ENCODE measurements around the gene TCF19. TPM values are rescaled to one million over a fixed set of nuclear protein-coding genes. Genes with fewer than 3 reads are reported as not detected.

Gene TCF19
- total and polyA plus RNA-seq, 7 experiments from 2014 or later = 4.3 to 78.9 (median 9.4) TPM

- intact Hi-C loops (cut with micrococcal nuclease) = loop anchor here in 1 of 2 donors (10.0 kb wide), 1 partner anchor 1999 kb away; the partner anchor contains the start of genes HSD17B8, RING1, RXRB and SLC39A7
- Histone ChIP-seq H3K27me3 (ENCODE audit: control insufficient read depth in 2 of 2, insufficient read depth in 2 of 2, low read length in 2 of 2) (no peaks in the 10 kb centered on the region), H3K27ac (ENCODE audit: low read depth, low read length) (no peak overlapping the region), H3K9me3 (ENCODE audit: control insufficient read depth in 2 of 3, low read length in 3 of 3) (no peaks in the 10 kb centered on the region), H3K36me3 (ENCODE audit: control insufficient read depth in 2 of 3, insufficient read depth in 3 of 3, low read length in 3 of 3) (peaks cover 0 to 4% (median 0%) of the 10 kb centered on the region in 3 experiments), H3K4me1 (ENCODE audit: control insufficient read depth in 2 of 2, insufficient read depth in 2 of 2, low read length in 2 of 2) (peaks cover 13 to 26% of the 10 kb centered on the region in 2 donors), H3K4me3 (ENCODE audit: low read length) (no peak overlapping the region)
- Mint-ChIP-seq H3K27ac (peak overlapping the region; percentile 22 to 93 (median 82)), H3K4me3 (peak overlapping the region; percentile 22 to 86 (median 53)), H3K9me3 (peaks cover 0 to 3% (median 0%) of the 10 kb centered on the region in 11 donors), H3K36me3 (peaks cover 5 to 15% (median 5%) of the 10 kb centered on the region in 5 donors), H3K27me3 (no peaks in the 10 kb centered on the region), H3K4me1 (peaks cover 37 to 53% (median 44%) of the 10 kb centered on the region in 7 donors)
- ATAC-seq (no peak), DNase-seq (no peak)
- CTCF ChIA-PET = no interaction called here
- POLR2A ChIA-PET = interaction anchor here (4.5 to 6.8 kb wide), 2 partner anchors 7 to 161 kb away, joined by 28 to 35 read pairs; no protein-coding TSS in a partner anchor
Observed at GRCh38 chr6:31205638-31206037, 47.2 kb downstream of the TCF19 start.

GRCh38 chr6:31208506-31208905 is 50.1 kb downstream of the TCF19 start:
- H3K36me3 ChIP-seq (ENCODE audit: control insufficient read depth in 2 of 3, insufficient read depth in 3 of 3, low read length in 3 of 3) = no peaks in the 10 kb centered on the region
- CTCF ChIA-PET = interaction anchor here (2.1 kb wide), 1 partner anchor 158 kb away, joined by 5 read pairs; no protein-coding TSS in a partner anchor
- DNase-seq (no peak), ATAC-seq (no peak)
- peak overlapping the region in 4 of 9 donors; percentile 7 to 77 (median 68) for H3K27ac Mint-ChIP-seq
- H3K4me3 Mint-ChIP-seq = no peak overlapping the region
- no peak overlapping the region for H3K4me3 ChIP-seq (ENCODE audit: low read length)
- POLR2A ChIA-PET = interaction anchor here (1.2 to 4.5 kb wide), 2 partner anchors 10 to 16 kb away, joined by 3 to 28 read pairs; no protein-coding TSS in a partner anchor
- no peaks in the 10 kb centered on the region for H3K9me3 Mint-ChIP-seq
- intact Hi-C loops (cut with micrococcal nuclease) = loop anchor here in 1 of 2 donors (10.0 kb wide), 1 partner anchor 1996 kb away; the partner anchor contains the start of genes HSD17B8, RING1, RXRB and SLC39A7
- H3K9me3 ChIP-seq (ENCODE audit: control insufficient read depth in 2 of 3, low read length in 3 of 3) = no peaks in the 10 kb centered on the region
- H3K27me3 ChIP-seq (ENCODE audit: control insufficient read depth in 2 of 2, insufficient read depth in 2 of 2, low read length in 2 of 2) = no peaks in the 10 kb centered on the region
- peaks cover 1 to 8% of the 10 kb centered on the region in 2 donors for H3K4me1 ChIP-seq (ENCODE audit: control insufficient read depth in 2 of 2, insufficient read depth in 2 of 2, low read length in 2 of 2)
- H3K4me1 Mint-ChIP-seq = peaks cover 16 to 27% (median 20%) of the 10 kb centered on the region in 7 donors
- no peak overlapping the region for H3K27ac ChIP-seq (ENCODE audit: low read depth, low read length)
- peaks cover 0 to 4% (median 0%) of the 10 kb centered on the region in 5 donors for H3K36me3 Mint-ChIP-seq
- H3K27me3 Mint-ChIP-seq = no peaks in the 10 kb centered on the region

- no peaks in the 10 kb centered on the region for H3K27me3 Mint-ChIP-seq
- peak overlapping the region in 2 of 9 donors; percentile 66 to 67 for H3K27ac Mint-ChIP-seq
- intact Hi-C loops (cut with micrococcal nuclease) = loop anchor here in 1 of 2 donors (10.0 kb wide), 1 partner anchor 1996 kb away; the partner anchor contains the start of genes HSD17B8, RING1, RXRB and SLC39A7
- H3K36me3 Mint-ChIP-seq = peaks cover 0 to 4% (median 0%) of the 10 kb centered on the region in 5 donors
- no peaks in the 10 kb centered on the region for H3K36me3 ChIP-seq (ENCODE audit: control insufficient read depth in 2 of 3, insufficient read depth in 3 of 3, low read length in 3 of 3)
- H3K4me3 Mint-ChIP-seq = no peak overlapping the region
- H3K27me3 ChIP-seq (ENCODE audit: control insufficient read depth in 2 of 2, insufficient read depth in 2 of 2, low read length in 2 of 2) = no peaks in the 10 kb centered on the region
- H3K4me1 ChIP-seq (ENCODE audit: control insufficient read depth in 2 of 2, insufficient read depth in 2 of 2, low read length in 2 of 2) = peaks cover 0 to 6% of the 10 kb centered on the region in 2 donors
- H3K9me3 Mint-ChIP-seq = no peaks in the 10 kb centered on the region
- no peak for ATAC-seq
- ChIA-PET CTCF (interaction anchor here (0.7 to 2.1 kb wide), 2 partner anchors 47 to 157 kb away, joined by 3 to 5 read pairs; no protein-coding TSS in a partner anchor), POLR2A (interaction anchor here (0.6 to 4.5 kb wide), 3 partner anchors 10 to 734 kb away, joined by 3 to 28 read pairs (median 3); no protein-coding TSS in a partner anchor)
- no peak overlapping the region for H3K27ac ChIP-seq (ENCODE audit: low read depth, low read length)
- no peak overlapping the region for H3K4me3 ChIP-seq (ENCODE audit: low read length)
- DNase-seq = no peak
- no peaks in the 10 kb centered on the region for H3K9me3 ChIP-seq (ENCODE audit: control insufficient read depth in 2 of 3, low read length in 3 of 3)
- peaks cover 13 to 21% (median 14%) of the 10 kb centered on the region in 7 donors for H3K4me1 Mint-ChIP-seq
Observed at GRCh38 chr6:31209137-31209536, 50.7 kb downstream of the TCF19 start.

- H3K4me1 Mint-ChIP-seq = peaks cover 5 to 13% (median 8%) of the 10 kb centered on the region in 7 donors
- H3K4me3 Mint-ChIP-seq = no peak overlapping the region
- no peaks in the 10 kb centered on the region for H3K27me3 Mint-ChIP-seq
- peaks cover 0 to 4% (median 0%) of the 10 kb centered on the region in 5 donors for H3K36me3 Mint-ChIP-seq
- peaks cover 0 to 3% (median 0%) of the 10 kb centered on the region in 11 donors for H3K9me3 Mint-ChIP-seq
- H3K4me1 ChIP-seq (ENCODE audit: control insufficient read depth in 2 of 2, insufficient read depth in 2 of 2, low read length in 2 of 2) = no peaks in the 10 kb centered on the region
- intact Hi-C loops (cut with micrococcal nuclease) = no loop called here
- peak overlapping the region in 2 of 9 donors; percentile 13 to 66 for H3K27ac Mint-ChIP-seq
- DNase-seq (no peak), ATAC-seq (no peak)
- H3K36me3 ChIP-seq (ENCODE audit: control insufficient read depth in 2 of 3, insufficient read depth in 3 of 3, low read length in 3 of 3) = no peaks in the 10 kb centered on the region
- no peak overlapping the region for H3K4me3 ChIP-seq (ENCODE audit: low read length)
- ChIA-PET CTCF (interaction anchor here (2.1 kb wide), 1 partner anchor 156 kb away, joined by 5 read pairs; no protein-coding TSS in a partner anchor), POLR2A (interaction anchor here (0.6 to 0.7 kb wide), 2 partner anchors 138 to 287 kb away, joined by 3 read pairs; no protein-coding TSS in a partner anchor)
- no peaks in the 10 kb centered on the region for H3K27me3 ChIP-seq (ENCODE audit: control insufficient read depth in 2 of 2, insufficient read depth in 2 of 2, low read length in 2 of 2)
- H3K9me3 ChIP-seq (ENCODE audit: control insufficient read depth in 2 of 3, low read length in 3 of 3) = no peaks in the 10 kb centered on the region
- H3K27ac ChIP-seq (ENCODE audit: low read depth, low read length) = no peak overlapping the region
Observed at GRCh38 chr6:31210123-31210522, 51.7 kb downstream of the TCF19 start.

- Histone ChIP-seq H3K27me3 (ENCODE audit: control insufficient read depth in 2 of 2, insufficient read depth in 2 of 2, low read length in 2 of 2) (no peaks in the 10 kb centered on the region), H3K9me3 (ENCODE audit: control insufficient read depth in 2 of 3, low read length in 3 of 3) (no peaks in the 10 kb centered on the region), H3K4me3 (ENCODE audit: low read length) (no peak overlapping the region), H3K36me3 (ENCODE audit: control insufficient read depth in 2 of 3, insufficient read depth in 3 of 3, low read length in 3 of 3) (no peaks in the 10 kb centered on the region), H3K4me1 (ENCODE audit: control insufficient read depth in 2 of 2, insufficient read depth in 2 of 2, low read length in 2 of 2) (no peaks in the 10 kb centered on the region), H3K27ac (ENCODE audit: low read depth, low read length) (no peak overlapping the region)
- no peak for ATAC-seq
- Mint-ChIP-seq H3K27me3 (no peaks in the 10 kb centered on the region), H3K4me3 (no peak overlapping the region), H3K9me3 (peaks cover 0 to 5% (median 0%) of the 10 kb centered on the region in 11 donors), H3K27ac (no peak overlapping the region), H3K4me1 (peaks cover under 1 to 8% (median 2%) of the 10 kb centered on the region in 7 donors), H3K36me3 (peaks cover 0 to 4% (median under 1%) of the 10 kb centered on the region in 5 donors)
- intact Hi-C loops (cut with micrococcal nuclease) = no loop called here
- POLR2A ChIA-PET = interaction anchor here (0.6 to 1.4 kb wide), 3 partner anchors 24 to 286 kb away, joined by 3 to 4 read pairs (median 3); no protein-coding TSS in a partner anchor
- no peak for DNase-seq
- CTCF ChIA-PET = no interaction called here
Observed at GRCh38 chr6:31210741-31211532, 52.5 kb downstream of the TCF19 start.

Data from naive thymus-derived CD4-positive, alpha-beta T cell (primary cell).